GM20000 (cell line): ENCODE measurements around the gene PCGF3.

Experiments used
- DNase-seq: peaks from one replicate; pipeline ENCODE4 v3.0.0; 2012; ENCODE audit warnings: low spot score
- TF ChIP-seq, protein P1 (sequence below): IDR thresholded peaks from 2 replicates; pipeline ENCODE4 v1.5.1; 2012; ENCODE audit warnings: mild to moderate bottlenecking, control low read depth; ENCODE audit errors: extremely low read depth, missing control alignments

Gene PCGF3

DNA sequence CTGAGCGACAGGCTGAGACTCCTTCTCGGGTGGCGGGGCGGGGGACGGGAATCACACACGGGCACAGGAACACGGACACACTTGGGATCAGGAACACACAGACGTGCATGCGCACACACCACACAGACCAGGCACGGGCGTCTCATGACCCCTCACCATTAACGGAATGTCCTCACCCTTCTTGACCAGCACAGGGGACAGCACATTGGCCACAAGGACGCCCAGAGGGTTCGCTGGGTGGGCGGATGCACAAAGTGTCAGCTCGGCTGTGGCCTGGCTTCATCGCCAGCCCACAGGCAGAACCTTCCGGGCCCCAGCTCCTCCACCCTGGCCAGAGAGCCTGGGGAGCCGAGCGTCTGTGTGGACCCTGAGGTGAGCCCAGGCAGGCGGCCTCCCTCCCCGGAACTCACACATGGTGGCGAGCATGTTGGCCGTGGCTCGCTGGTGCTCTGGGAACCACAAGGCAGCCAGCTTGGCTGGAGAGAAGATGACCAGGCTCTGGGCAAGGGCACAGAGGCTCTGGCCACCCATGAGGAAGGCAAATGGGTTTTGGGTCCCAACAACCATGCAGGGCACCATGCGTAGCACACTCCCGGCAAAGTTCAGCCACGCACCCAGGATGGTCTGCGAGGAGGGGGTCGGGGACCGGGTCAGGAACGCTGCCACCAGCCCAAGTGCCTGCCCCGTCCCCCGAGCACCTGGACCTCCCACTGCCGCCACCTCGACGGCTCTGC is 19.8 kb upstream of the PCGF3 start:
- TF ChIP-seq, protein P1, sequence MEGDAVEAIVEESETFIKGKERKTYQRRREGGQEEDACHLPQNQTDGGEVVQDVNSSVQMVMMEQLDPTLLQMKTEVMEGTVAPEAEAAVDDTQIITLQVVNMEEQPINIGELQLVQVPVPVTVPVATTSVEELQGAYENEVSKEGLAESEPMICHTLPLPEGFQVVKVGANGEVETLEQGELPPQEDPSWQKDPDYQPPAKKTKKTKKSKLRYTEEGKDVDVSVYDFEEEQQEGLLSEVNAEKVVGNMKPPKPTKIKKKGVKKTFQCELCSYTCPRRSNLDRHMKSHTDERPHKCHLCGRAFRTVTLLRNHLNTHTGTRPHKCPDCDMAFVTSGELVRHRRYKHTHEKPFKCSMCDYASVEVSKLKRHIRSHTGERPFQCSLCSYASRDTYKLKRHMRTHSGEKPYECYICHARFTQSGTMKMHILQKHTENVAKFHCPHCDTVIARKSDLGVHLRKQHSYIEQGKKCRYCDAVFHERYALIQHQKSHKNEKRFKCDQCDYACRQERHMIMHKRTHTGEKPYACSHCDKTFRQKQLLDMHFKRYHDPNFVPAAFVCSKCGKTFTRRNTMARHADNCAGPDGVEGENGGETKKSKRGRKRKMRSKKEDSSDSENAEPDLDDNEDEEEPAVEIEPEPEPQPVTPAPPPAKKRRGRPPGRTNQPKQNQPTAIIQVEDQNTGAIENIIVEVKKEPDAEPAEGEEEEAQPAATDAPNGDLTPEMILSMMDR = no peak
- DNase-seq = no peak

DNA sequence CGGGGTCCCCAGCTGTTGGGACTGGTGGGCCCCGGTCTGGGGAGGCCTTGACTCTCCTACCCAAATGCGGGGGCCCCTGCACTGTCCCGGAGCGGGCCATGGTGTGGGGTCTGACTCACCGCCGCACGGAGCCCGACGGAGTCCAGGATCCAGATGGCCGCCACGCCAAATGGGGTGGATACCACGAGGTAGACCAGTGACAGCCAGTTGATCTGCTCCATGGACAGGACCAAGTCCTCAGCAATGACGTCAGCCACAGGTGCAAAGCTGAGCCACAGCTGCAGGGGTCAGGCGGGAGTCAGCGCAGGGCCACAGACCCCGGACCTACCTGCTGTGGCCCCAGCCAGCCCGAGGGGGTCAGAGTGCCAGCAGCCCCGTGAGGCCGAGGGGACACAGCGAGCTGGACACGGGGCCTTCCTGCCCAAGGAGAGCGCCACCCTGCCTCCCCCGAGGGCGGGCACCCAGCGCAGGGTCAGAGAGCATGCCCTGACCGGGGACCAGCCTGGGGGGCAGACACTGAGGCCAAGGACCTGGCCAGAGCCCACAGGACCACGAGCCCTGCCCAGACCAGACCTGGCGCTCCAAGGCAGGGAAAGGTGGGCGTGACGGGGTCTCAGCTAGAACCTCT is 19.1 kb upstream of the PCGF3 start:
- TF ChIP-seq, protein P1 = no peak
- no peak for DNase-seq

DNA sequence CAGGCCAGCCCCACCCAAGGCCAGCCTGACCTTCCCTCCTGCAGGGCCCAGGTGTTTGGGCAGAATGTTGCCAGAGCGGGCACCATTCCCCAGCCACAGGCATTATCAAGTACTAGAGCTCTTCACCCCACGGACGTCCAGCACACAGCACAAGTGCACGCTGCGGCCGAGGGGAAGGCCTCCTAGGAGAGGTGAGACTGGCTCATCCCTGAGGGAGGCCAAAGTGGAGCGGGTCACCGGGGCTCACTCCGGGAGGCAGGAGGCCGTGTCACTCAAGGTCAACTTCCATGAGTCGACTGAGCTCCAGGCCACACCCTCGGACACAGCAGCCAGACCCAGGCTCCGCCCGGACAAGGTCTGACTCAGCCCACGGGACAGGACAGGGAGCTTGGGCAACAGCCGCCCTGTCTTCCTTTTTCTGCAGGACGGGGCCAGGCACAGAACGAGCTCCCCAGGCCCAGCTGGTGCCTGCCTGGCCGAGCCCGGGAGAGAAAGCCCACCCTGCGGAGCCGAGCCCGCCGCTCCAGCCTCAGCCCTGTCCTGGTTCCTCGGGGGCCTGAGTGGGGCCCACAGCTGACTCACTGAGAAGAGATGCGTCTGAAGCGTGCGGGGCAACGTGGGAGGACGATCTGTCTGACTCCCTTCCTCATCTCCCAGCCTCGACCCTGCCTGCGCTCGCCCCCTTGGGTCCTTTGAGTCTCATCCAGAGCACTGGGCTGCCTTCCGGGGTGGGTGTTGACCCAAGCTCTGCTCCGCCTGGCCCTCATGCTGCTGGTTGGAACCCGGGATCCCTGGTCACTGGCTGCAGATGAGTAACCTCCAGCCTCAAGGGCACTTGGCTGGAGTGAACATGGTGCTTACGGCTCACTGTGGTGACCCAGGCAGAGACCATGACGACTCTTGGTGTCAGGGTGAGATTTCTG is 18.3 kb upstream of the PCGF3 start:
- DNase-seq = no peak
- TF ChIP-seq, protein P1 = no peak

DNA sequence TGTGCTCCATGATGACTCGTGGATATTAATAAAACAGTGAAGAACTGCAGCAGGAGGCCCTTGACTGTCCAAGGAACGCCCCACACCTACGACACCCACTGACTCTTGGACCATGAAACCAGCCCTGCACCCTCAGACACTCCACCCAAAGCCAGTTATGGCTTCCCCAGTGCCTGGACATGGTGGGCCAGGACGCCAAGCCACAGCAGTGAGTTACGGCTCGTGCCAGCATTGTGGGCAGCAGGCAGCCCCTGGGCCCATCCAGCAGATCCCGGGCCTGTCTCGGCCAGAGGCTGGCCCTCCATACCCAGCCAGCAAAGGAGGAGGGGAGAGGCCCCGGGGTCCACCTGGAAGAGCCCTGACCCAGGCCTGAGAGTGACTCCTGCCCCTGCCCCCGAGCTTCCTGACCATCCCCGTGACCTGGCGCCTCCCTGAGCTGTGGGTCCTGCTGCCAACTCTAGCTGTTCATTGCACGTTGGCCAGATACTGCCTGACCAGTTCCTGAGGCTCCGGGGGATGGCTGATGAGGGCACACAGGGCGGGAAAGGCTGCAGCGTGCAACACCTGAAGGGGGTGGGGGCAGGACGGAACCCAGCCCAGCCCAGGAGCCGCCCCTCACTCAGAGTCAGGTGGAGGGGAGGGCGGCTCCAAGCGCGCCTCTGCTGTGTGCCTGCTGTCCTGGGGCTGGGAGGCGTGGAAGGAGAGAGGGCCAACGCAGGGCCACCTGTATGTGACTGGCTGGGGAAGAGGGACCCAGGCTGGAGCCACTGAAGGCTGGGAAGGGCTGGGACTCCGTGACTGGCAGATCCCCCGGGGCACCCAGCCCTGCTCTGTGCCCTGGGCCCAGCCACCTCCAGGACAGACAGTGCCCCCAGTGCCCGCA is 17.4 kb upstream of the PCGF3 start:
- DNase-seq = no peak
- TF ChIP-seq, protein P1 = no peak

DNA sequence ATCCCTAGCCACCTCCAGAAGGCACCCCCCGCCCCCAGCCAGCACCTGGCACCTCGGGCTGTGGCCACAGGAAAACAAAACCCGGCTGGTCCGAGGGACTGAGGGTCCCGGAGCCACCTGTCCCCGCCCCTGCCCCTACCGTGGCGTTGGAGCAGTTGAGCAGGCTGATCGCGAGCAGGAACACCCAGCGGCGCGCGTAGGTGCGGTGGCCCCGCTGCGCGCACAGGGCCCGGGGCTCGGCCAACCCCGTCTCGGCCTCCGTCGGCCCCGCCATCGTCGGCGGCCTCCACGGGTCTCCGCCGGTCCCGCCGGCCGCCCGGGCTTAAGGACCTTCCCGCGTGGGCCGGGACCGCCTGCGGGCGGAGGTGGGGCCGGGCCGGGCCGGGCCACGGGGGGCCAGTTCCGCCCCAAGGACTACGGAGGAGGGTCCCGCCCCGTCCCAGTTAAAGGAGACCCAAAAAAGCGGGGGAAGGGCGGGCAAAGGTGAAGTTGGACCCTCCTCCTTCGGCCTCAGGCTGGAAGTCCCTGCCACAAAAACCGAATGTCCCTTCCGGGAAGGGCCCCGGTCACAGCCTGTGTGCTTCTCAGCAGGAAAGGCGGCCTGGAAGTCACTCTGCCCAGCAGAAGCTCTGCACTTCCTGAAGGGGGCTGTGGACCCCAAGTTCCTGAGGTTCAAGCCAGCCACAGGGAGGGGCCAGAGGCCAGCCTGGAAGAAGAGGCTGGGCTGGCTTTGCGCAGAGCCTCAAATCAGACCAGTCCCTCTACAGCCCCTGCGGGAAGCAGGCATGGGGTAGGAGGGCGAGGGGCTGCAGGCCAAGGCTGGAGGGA is 16.6 kb upstream of the PCGF3 start, which contains the start of gene SLC49A3:
Gene SLC49A3, minus strand, starts transcription at position 298 of the 828 bp plus-strand sequence. Its CDS starts 24 bp downstream, at position 274.
- TF ChIP-seq, protein P1 = no peak
- DNase-seq = peak; percentile 61

DNA sequence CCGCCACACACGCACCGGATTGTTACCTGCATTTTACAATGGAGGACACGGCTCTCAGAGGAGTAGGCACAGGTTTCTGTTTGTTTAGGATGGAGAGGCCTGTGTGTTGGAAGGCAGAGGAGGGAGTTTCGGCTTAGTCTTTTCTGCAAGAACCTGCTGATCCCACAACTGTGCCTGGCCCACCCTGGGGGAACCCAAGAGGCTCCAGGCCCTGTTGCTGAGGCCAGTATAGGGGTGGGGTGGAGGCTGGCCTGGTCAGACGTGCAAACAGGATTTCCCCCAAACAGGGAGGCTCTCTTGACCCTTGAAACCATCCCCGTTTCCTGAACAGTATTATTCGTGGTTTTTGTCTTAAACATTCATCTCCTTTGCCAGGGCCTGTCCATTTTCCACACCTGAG is 15.9 kb upstream of the PCGF3 start:
- TF ChIP-seq, protein P1 = no peak
- DNase-seq = no peak
